Caki2 (cell line): Measurements from ENCODE around the gene EFHD1. TPM values are rescaled to one million over a fixed set of nuclear protein-coding genes. Genes with fewer than 3 reads are reported as not detected.

ENCODE experiments used
- DNase-seq: peaks from one replicate; pipeline ENCODE4 v3.0.0-alpha.2; 2015; ENCODE audit warnings: low read depth
- in situ Hi-C: cut with HindIII; loops from 2 replicates; pipeline ENCODE4 v1.10.0; 2016; ENCODE audit warnings: low sequenced_read_pairs, low pct_unique_long_range_greater_than_20kb, mixed read lengths
- total RNA-seq: library from RNA; depleted of rRNA; stranded (reverse); fragments of >200 nt; shearing (Covaris generic); gene quantifications from 2 replicates; pipeline ENCODE4 v1.2.3, GENCODE V29; 2014; ENCODE audit warnings: low replicate concordance

The EFHD1 gene
- total RNA-seq, 1 experiment from 2014 or later, result 0.57 TPM

GRCh38 chr2:232641153-232641848 is 7.9 kb downstream of the EFHD1 start:
- no peak for DNase-seq
- in situ Hi-C loops, result no loop called here

DNA sequence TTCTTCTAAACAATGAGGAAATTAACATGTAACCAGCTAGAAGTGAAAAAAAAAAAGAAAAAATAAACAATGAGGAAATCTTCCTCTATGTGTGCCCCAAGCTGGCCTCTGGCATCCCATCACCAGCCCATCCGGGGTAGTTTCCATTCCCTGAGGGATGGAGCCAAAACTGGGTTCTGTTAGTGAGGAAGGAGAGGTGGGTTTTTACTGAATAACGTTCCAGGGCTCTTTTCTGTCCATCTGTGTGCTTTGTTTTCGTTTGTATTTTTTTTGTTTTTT is 9.7 kb downstream of the EFHD1 start:
- in situ Hi-C loops, result no loop called here

GRCh38 chr2:232643813-232644347 is 10.5 kb downstream of the EFHD1 start:
- in situ Hi-C loops, result no loop called here
- DNase-seq, result no peak

More for the DNA sequence above, 9.7 kb downstream of the EFHD1 start:
- no peak for DNase-seq

DNA sequence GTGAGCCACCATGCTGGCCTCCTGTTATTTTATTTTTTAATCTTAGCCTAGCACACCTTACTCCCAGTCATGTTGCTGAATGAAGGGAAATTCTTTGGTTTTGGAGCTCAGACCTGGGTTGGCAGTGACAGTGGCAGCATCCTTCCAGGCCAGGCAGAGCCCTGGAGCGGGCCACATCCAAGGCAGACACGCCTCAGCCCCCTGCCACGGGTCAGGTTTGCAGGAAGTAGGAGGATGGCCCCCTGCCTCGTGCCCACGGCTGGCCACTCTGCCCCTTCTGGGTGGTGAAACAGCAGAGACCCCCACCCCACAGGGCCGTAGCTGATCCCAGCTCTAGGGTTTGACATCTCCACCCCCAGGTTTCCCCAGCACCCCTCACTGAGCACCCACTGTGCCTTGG is 11.7 kb downstream of the EFHD1 start:
- in situ Hi-C loops, result no loop called here
- DNase-seq, result no peak

DNA sequence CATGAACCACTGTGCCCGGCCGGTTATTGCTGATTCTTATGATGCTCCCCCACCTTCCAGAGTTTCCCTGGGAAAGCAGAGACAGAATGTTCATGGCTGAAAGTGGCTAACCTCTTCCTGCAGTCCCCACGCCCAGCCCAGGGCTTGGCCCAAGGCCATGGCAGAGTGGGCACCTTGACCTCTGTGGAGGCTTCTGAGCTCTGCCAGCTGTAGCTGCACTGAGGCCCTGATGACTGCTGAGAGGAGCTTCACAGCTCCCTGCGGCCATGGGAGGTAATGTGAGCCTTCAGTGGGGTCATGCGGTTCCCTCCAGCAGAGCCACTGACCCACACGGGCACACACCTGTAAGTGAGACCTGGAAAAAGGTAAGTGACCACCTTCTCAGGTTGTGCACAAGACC is 13.3 kb downstream of the EFHD1 start:
- no peak for DNase-seq
- in situ Hi-C loops, result no loop called here

GRCh38 chr2:232647261-232647660 is 13.9 kb downstream of the EFHD1 start:
- no peak for DNase-seq
- in situ Hi-C loops, result no loop called here

DNA sequence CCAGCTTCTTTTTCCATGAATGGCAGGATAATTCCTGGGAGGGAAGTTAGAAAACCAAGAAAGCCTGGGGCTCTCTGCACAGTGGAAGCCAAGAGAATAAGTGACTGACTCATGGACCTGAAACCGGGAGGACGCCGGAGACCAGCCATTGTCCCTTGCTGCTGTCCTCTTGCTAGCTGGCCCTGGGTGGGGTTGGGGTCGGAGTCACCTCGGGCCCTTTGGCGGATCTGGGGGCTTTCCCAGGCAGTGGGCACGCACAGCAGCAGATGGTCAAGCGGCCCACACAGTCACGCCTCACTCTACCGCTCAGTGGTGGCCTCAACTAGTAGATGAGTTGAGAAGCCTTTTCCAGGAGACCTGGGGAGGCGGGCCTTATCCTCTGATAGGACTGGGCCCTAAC is 15.6 kb downstream of the EFHD1 start:
- in situ Hi-C loops, result no loop called here
- no peak for DNase-seq

- no peak for DNase-seq
- in situ Hi-C loops, result no loop called here
Measured at GRCh38 chr2:232652505-232652851, 19.1 kb downstream of the EFHD1 start.

- in situ Hi-C loops, result no loop called here
- DNase-seq, result no peak
Measured at GRCh38 chr2:232653441-232653840, 20.0 kb downstream of the EFHD1 start.

GRCh38 chr2:232655392-232655791 is 22.0 kb downstream of the EFHD1 start:
- no peak for DNase-seq
- in situ Hi-C loops, result no loop called here

- DNase-seq, result no peak
- in situ Hi-C loops, result no loop called here
Measured at GRCh38 chr2:232658217-232658785, 24.9 kb downstream of the EFHD1 start.

DNA sequence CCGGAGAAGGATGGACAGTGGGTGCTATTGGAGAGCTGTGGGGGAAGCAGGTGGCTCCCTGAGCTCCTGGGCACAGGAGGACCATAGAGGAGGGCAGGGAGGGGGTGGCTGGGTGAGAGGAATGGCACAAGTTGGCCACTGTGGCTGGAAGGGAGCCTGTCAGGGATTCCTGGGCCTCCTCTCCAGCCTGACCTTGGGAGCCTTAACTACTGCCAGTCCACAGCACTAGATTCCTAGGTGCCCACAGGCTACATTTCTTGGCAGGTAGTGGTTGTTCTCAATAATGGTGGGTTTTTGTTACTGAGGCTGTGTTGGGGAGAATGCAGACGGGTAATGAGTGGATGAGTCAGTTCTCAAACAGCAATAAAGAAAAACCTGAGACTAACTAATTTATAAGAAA is 26.0 kb downstream of the EFHD1 start:
- in situ Hi-C loops, result no loop called here
- DNase-seq, result no peak

- in situ Hi-C loops, result no loop called here
Measured at GRCh38 chr2:232662486-232663260, 29.3 kb downstream of the EFHD1 start.

DNA sequence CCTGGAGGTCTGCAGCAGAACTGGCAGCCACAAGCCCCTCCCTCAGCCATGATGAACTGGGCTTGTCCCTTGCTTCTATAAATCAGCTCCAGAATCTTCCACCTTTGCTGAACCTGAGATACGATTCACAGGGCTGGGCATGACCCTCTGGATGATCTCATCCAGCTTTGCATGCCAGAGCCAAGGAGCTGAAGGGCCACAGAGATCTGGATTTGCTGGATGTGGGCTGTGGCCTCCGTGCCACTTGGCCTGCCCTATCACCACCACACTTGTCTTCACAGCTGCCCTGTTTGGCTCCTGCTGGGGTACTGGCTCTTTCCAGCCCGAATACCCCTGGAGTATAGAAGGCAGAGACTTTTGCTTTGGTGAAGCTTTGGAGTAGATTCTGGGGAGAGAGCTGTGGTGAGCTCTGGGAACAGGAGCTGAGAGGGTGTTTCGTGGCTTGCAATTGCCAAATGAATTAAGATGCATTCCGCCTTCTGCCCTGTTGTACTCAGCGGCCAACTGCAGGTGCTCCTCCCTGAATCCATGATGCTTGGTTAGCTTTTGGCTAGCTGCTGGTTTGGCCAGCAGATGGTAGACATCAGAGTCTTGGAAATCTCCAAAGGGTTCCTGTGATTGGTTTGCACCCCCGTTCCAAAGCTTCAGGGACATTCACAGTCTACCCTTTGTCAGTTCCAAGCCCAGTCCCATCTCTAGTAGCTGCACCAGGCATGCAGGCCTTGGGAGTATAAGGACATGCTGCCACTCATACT is 32.8 kb downstream of the EFHD1 start:
- DNase-seq, result no peak
- in situ Hi-C loops, result no loop called here

More at GRCh38 chr2:232662486-232663260, 29.3 kb downstream of the EFHD1 start:
- DNase-seq, result no peak

GRCh38 chr2:232667989-232668583 is 34.7 kb downstream of the EFHD1 start:
- in situ Hi-C loops, result no loop called here

GRCh38 chr2:232668805-232669444 is 35.5 kb downstream of the EFHD1 start:
- DNase-seq, result no peak
- in situ Hi-C loops, result no loop called here

More at GRCh38 chr2:232667989-232668583, 34.7 kb downstream of the EFHD1 start:
- no peak for DNase-seq

- no peak for DNase-seq
Measured at GRCh38 chr2:232672588-232672987, 39.2 kb downstream of the EFHD1 start.

GRCh38 chr2:232674491-232674890 is 41.1 kb downstream of the EFHD1 start:
- no peak for DNase-seq
- in situ Hi-C loops, result no loop called here

More at GRCh38 chr2:232672588-232672987, 39.2 kb downstream of the EFHD1 start:
- in situ Hi-C loops, result no loop called here
